GM18951 (cell line): ENCODE results near the gene MYO18B.

Experiments
- POLR2A ChIP-seq: IDR thresholded peaks from 4 replicates; pipeline ENCODE4 v1.6.1; 2011; ENCODE audit warnings: mild to moderate bottlenecking; ENCODE audit not compliant: insufficient read length, insufficient read depth; ENCODE audit errors: extremely low read depth
- in situ Hi-C: fragments of 300-500 bp; cut with MboI; formaldehyde crosslinking; loops from one replicate; pipeline ENCODE4 v1.12.0; 2022; ENCODE audit warnings: low sequenced_read_pairs, mixed read lengths, inconsistent platforms; ENCODE audit not compliant: unreplicated experiment

Gene MYO18B

DNA sequence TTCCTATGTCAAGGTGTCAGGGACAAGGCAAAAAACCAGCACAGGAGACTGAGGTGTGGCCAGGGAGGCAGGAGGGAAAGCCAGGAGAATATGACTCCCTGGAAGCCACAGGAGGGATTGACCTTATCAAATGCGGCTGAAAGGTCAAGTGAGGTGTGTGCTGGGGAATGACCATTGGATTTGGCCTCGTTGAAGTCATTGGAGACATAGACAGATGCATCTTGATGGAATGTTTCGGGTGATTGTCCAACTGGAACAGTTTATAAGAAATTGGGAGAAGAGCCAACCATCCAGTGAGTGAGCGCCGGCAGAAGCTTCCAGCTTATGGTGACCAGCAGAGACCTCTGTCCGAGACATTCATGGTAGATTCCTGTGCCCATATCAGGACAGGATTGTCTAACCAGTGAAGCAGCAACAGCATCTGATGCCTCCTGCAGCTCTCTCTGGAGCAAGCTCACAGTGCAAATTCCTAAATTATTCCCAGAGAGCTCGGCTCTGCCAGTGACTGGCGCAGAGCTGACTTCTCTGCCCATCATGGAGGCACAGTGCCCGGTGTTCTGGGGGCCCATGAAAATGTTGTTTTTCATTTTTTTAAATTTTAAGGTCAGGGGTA lies 95.4 kb downstream of the MYO18B start:
- in situ Hi-C loops = no loop called here
- no peak for TF ChIP-seq POLR2A

DNA sequence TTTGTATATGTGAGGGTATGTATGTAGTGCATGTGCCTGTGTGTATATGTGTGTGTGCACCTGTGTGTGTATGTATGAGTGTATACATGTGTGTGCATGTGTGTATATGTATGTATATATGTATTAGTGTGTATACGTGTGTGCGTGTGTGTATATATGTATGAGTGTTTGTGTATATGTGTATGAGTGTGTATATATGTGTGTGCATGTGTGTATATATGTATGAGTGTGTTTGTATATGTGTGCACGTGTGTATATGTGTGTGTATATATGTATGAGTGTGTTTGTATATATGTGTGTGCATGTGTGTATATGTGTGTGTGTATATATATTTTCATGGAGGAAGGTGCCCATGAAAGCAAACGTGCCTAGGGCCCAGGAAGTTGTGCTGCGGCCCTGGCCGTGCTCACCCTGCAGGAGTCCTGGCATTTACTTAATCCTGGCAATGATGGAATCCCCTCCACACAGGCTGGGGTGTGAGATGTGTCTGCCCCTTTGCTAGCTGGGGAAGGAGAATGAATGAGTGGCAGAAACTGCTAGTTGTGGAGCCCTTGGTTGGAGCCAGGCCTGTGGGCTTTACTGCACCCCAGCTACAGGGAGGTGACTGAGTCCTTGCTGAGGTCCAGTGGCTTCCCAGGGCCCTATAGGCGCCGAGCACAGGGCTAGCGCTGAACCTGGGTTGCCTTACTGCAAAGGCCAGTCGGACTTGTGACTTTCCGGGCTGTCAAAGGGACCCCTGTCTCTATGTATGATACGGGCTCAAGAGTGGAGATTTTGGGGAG lies 97.2 kb downstream of the MYO18B start:
- in situ Hi-C loops = no loop called here
- no peak for TF ChIP-seq POLR2A

DNA sequence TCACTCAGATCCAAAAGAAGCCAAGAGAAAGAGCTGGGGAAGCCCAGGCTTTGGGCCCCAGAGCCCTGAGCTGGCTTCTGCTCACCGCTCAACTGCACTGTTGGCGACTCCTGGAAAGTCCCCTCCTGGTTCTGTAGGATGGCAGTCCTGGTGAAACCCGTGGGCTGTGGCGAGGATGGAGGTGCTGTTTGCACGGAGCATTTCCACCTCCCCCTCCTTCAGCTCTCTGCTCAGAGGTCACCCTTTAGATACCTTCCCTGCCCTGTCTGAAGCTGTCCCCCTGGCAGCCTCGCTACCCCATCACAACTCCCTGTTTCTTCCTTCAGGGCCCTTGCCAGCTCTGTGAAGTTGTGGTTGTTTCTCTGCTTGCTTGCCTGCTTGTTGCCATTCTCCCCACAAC lies 97.8 kb downstream of the MYO18B start:
- in situ Hi-C loops = no loop called here
- TF ChIP-seq POLR2A = no peak

DNA sequence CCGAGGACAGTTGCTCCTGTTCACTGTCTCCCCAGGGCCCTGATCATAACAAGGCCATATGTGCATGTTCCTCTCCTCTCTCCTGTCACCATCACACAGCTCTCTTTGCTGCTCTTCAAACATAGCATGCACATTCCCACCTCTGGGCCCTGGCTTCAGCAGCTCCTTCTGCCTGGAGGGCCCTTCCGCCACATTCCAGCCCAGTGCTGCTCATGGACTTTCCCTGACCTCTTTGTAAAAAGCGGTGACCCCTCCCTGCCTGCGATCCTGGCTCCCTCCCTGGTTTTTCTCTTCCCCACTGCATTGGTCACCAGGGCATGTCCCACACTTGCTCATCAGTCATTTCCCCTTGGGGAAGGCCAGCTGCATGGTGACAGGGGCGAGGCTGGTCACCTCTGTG lies 98.2 kb downstream of the MYO18B start:
- no peak for TF ChIP-seq POLR2A
- in situ Hi-C loops = no loop called here

DNA sequence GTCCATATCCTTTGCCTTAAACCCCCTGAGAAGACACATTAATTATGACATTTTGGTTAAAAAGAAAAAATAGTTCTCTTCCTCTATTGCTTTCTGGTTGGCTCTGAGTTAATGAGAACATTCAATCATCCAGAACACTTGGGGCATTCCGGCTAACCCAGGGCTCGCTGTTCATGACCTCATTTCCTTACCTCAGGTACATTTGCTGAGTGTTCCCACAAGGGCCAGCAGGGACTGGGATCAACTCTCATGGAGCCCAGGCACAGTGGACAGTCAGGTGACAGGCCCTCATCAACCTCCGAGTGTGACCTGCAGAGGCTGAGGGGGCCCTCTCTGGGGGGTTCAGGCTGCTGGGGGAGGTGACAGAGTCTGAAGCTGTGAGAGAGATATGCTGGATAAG lies 98.9 kb downstream of the MYO18B start:
- TF ChIP-seq POLR2A = no peak
- in situ Hi-C loops = no loop called here

DNA sequence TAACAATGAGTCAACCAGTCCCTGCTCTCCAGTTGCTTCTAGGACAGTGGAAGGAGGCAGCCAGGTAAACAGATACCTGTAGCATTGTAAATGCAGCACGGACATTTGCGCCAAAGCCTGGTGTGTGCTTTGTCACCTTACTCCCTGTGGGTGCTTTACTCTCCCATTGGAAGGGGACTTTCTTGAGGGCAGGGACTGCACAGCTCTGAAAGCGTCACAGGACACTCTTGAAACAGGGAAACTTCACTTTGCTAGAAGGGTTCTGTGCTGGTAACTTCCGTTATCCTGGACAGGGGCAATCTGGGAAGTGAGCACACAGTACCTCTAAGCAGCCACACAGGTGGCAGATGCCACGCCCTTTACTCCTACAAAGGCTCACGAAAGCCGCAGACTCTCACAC lies 99.8 kb downstream of the MYO18B start:
- no peak for TF ChIP-seq POLR2A
- in situ Hi-C loops = no loop called here

DNA sequence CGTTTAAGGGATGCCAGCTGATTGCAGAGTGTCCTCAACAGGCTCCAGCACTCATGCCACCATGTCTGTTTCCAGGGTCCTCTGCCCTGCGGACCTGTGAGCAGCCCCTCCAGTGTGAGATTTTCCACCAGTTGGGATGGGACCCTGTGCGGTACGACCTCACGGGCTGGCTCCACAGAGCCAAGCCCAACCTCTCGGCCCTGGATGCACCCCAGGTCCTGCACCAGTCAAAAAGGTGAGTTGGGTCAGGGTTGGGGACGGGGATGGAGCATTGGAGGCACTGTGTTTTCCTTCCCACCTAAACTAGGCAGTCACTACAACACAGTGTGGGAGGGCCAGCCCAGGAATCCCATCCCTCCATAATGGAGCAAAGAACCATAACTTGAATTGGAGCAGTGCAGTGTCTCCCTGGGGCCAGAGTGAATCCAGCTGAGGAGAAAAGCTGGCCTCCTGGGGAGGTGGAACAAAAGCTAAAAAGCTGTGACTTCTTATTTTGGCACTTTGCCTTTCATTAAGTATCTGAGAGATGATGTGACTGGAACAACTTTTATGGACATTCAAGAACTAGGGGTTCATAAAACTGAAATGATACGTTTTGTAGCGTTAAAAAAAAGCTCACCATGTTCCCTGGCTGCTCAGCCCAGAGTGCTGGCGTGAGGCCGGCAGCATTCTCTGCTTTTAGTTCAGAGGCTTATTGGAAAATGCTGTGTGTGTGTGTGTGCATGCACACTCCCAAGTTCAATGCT lies 101.8 kb downstream of the MYO18B start:
- in situ Hi-C loops = no loop called here
- no peak for TF ChIP-seq POLR2A

DNA sequence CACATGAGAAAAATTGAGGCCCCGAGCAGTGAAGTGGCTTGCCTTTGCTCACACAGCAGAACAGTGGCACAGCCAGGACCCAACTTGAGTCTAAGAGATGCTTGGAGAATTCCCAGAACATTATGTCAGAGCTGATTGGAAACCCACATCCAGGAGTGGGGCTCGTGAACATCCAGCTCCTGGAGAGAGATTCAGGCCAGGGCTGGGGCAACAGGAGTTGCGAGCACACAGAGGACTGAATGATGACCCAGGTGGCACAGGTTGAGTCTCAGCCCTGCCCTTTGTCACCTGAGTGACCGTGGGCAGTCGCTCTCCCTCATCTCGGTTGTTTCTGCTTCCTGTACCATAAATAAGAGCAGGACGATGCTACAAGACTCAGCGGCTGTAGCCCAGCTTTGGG lies 102.6 kb downstream of the MYO18B start:
- TF ChIP-seq POLR2A = no peak

DNA sequence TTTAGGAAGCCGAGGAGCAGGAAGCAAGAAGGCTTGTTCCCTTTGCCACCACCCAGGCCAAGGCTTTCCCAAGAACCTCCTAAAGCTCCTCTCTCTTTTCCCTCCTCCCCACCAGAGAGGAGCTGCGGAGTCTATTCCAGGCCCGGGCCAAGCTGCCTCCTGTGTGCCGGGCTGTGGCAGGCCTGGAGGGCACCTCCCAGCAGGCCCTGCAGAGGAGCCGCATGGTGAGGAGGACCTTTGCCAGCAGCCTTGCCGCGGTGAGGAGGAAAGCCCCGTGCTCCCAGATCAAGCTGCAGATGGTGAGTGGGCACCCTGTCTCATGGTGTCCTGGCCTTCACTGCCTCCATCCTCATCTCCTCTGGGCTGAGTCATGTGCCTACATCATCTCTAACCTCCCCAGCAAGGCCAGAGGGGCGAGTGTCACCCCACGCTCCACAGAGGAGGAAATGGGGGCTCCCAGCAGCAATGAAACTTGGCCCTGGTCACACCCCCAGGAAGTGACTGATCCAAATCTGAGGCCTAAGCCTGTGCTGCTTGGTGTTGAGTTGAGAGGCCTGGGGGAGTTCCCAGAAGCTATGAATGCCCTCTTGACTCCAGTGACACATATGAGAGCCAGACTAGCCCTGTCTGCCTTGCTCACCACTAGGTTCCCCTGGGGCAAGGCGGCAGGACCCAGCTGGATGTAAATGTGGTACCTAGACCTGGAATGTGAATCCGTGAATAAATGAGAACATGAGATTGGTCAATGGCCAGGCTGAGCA lies 104.2 kb downstream of the MYO18B start:
- in situ Hi-C loops = no loop called here
- TF ChIP-seq POLR2A = no peak

More for the DNA sequence above, 102.6 kb downstream of the MYO18B start:
- in situ Hi-C loops = no loop called here

DNA sequence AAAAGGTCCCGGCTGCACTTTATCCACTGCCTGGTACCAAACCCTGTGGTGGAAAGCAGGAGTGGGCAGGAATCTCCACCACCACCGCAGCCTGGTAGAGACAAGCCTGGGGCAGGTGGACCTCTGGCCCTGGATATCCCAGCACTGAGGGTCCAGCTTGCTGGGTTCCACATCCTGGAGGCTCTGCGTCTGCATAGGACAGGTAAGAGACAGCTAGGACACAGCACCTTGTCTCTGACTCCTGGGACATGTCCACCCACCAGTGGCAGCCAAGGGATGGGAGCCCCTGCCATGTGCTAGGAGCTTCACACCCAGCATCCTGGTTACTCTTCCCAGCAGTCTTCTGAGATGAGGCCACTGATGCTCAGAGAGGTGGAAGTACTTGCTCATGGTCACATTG lies 105.5 kb downstream of the MYO18B start:
- no peak for TF ChIP-seq POLR2A
- in situ Hi-C loops = no loop called here

DNA sequence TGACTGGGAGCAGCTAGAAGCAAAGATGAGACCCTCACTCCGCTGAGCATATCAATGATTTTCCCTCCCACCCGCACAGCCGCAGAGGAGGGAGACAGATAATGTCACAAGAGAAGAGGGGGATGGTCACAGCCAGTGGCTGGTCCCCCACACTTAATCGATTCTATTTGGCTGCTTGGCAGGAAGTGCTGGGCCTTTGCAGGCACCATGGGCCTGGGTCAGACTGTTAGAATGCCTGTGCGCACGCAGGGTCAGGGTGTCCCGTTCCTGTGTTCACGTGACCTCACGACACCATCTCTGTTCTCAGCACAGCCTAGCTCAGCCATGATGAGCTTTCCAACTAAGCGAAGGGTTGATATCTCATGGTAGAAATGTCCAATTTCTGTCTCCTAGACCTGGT lies 107.0 kb downstream of the MYO18B start:
- TF ChIP-seq POLR2A = no peak
- in situ Hi-C loops = no loop called here

DNA sequence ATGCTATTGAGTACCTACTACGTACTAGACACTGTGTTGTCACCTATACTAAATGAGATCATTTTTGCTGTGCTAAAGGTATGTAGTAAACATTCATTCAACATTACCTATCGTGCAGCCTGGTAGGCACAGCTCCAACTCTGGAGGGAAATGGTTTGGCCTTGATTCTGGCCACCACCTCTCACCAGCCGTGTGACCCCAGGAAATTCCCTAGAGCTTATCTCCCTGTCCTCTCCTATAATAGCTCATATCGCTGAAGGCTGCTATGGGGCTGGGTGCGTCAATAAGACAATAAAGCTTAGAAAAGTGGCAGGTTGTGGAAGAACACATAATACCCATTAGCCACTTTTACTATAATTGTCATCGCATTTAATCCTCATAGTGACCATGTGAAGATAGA lies 107.5 kb downstream of the MYO18B start:
- TF ChIP-seq POLR2A = no peak
- in situ Hi-C loops = no loop called here

DNA sequence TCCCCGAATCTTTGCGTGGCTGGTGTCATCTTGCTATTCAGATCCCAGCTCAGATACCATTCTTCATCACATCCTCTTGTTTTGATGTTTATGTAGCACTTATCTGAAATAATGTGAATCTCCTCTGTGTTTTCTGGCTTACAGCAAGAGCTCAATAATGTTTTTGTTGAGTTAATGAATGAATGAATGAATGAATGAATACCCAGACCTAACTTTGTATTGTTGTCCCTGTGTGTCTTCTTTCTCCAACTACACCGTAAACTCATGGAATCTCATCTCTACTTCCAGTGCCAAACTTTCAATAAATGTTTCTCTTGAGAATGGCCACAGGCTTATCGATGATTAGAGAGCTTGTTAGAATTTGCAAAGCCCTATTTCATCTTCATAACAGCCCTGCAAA lies 110.2 kb downstream of the MYO18B start:
- in situ Hi-C loops = no loop called here
- TF ChIP-seq POLR2A = no peak
